Cardiac muscle cell (in vitro differentiated cells and primary cell): ENCODE measurements around the gene VMP1. TPM values are rescaled to one million over a fixed set of nuclear protein-coding genes. Genes with fewer than 3 reads are reported as not detected.
A peak's percentile ranks its signal among the peaks of the same experiment; 100 is the strongest.
"Not testable (repeated sequence)": the region's sequence is repeated elsewhere in the genome, so short reads cannot be mapped to it uniquely, and the experiment has no call there.

Experiments
- DNase-seq, 2 donors: peaks; one replicate each; pipeline versions ENCODE4 v3.0.0 to v3.0.0-alpha.2; 2010 to 2017; ENCODE audit warnings: low read depth in 1 of 2, low spot score in 1 of 2
- H3K27ac ChIP-seq: fragments of 200-600 bp; sonication (generic); 2 replicates; pipeline ENCODE4 v1.5.1; 2016
- H3K27me3 ChIP-seq: fragments of 200-600 bp; sonication (generic); 2 replicates; pipeline ENCODE4 v1.6.0; 2016; ENCODE audit warnings: control low read depth
- H3K36me3 ChIP-seq: fragments of 200-600 bp; sonication (generic); 2 replicates; pipeline ENCODE4 v1.5.1; 2016; ENCODE audit warnings: control low read depth
- H3K4me1 ChIP-seq: fragments of 200-600 bp; sonication (generic); 2 replicates; pipeline ENCODE4 v1.8.1; 2017; ENCODE audit warnings: low read depth, mild to moderate bottlenecking, mixed run types
- H3K4me3 ChIP-seq: fragments of 200-600 bp; sonication (generic); 2 replicates; pipeline ENCODE4 v1.5.1; 2016; ENCODE audit warnings: mild to moderate bottlenecking
- H3K9me3 ChIP-seq: fragments of 200-600 bp; sonication (generic); 2 replicates; pipeline ENCODE4 v1.5.1; 2017; ENCODE audit warnings: low read depth, mild to moderate bottlenecking, control low read depth
- polyA plus RNA-seq: library from polyadenylated mRNA; unstranded; fragments of >200 nt; fragmentation: Nextera tagmentation; extraction: Ambion mirVana; gene quantifications from 2 replicates; pipeline ENCODE4 v1.2.1, GENCODE V29; 2016
- total RNA-seq: library from RNA; depleted of rRNA; stranded (reverse); fragments of >200 nt; gene quantifications from 2 replicates; pipeline ENCODE4 v1.2.3, GENCODE V29; 2016
- TF ChIP-seq, protein P1 (sequence below): IDR thresholded peaks from 2 replicates; pipeline ENCODE4 v1.5.1; 2012; ENCODE audit warnings: low read depth, mild to moderate bottlenecking, low read length

VMP1 gene
- total and polyA plus RNA-seq, 2 experiments from 2014 or later = 65.0 to 91.3 TPM

DNA sequence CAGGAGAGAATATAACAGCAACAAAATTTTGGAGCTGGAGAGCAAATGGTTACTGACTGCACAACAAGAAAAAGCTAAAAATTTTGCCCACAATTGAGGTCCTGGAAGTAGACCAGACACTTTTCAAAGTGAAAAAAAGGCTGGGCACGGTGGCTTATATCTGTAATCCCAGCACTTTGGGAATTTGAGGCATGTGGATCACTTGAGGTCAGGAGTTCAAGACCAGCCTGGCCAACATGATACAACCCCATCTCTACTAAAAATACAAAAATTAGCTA, 162.4 kb downstream of the VMP1 start:
- H3K4me1 ChIP-seq = no peaks in the 10 kb centered on the region
- H3K27ac ChIP-seq = no peak overlapping the region
- H3K27me3 ChIP-seq = no peaks in the 10 kb centered on the region
- no peak overlapping the region for H3K4me3 ChIP-seq
- H3K9me3 ChIP-seq = no peaks in the 10 kb centered on the region
- no peak for DNase-seq
- peaks cover 13% of the 10 kb centered on the region for H3K36me3 ChIP-seq
- TF ChIP-seq, protein P1, sequence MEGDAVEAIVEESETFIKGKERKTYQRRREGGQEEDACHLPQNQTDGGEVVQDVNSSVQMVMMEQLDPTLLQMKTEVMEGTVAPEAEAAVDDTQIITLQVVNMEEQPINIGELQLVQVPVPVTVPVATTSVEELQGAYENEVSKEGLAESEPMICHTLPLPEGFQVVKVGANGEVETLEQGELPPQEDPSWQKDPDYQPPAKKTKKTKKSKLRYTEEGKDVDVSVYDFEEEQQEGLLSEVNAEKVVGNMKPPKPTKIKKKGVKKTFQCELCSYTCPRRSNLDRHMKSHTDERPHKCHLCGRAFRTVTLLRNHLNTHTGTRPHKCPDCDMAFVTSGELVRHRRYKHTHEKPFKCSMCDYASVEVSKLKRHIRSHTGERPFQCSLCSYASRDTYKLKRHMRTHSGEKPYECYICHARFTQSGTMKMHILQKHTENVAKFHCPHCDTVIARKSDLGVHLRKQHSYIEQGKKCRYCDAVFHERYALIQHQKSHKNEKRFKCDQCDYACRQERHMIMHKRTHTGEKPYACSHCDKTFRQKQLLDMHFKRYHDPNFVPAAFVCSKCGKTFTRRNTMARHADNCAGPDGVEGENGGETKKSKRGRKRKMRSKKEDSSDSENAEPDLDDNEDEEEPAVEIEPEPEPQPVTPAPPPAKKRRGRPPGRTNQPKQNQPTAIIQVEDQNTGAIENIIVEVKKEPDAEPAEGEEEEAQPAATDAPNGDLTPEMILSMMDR = no peak

DNA sequence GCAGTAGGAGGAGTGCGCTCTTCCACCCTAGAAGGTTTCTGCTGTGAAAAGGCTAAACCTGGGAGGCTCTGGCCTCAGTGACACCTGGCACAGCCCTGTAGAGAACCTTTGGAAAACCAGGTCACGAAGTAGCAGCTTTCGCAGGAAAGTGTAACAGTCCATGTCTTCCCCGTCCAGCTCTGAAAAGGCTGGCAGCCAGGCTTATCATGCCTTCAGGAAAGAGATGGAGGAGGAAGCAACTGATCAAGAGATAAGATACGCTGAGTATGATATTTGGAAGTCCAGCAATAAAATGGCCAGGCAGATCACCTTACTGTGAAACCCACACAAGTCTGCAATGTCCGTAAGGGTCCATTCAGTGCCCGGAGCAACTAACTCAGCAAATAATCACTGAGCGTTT, 163.0 kb downstream of the VMP1 start:
- Histone ChIP-seq H3K4me3 (no peak overlapping the region), H3K9me3 (no peaks in the 10 kb centered on the region), H3K27me3 (no peaks in the 10 kb centered on the region), H3K4me1 (no peaks in the 10 kb centered on the region), H3K36me3 (peaks cover 13% of the 10 kb centered on the region), H3K27ac (no peak overlapping the region)
- no peak for DNase-seq
- TF ChIP-seq, protein P1 = no peak

DNA sequence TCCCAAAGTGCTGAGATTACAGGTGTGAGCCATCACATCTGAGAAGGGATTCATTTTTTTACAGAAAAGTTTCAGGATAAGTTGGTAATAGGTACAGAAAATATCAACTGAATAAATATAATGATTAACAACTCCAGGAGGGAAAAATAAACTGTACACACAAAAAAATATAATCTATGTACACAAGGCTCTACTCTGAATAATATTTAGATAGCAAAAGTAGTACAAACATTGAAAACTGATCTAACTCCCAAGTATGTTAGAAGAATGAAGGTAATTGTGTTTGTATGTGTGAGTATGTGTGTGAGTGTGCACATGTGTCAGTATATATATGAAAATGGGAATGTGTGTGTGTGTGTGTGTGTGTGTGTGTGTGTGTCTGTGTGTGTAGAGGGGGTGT, 164.9 kb downstream of the VMP1 start:
- Histone ChIP-seq H3K36me3 (peaks cover 23% of the 10 kb centered on the region), H3K4me3 (no peak overlapping the region), H3K27ac (no peak overlapping the region), H3K4me1 (no peaks in the 10 kb centered on the region), H3K9me3 (no peaks in the 10 kb centered on the region), H3K27me3 (no peaks in the 10 kb centered on the region)
- DNase-seq = no peak
- TF ChIP-seq, protein P1 = no peak

DNA sequence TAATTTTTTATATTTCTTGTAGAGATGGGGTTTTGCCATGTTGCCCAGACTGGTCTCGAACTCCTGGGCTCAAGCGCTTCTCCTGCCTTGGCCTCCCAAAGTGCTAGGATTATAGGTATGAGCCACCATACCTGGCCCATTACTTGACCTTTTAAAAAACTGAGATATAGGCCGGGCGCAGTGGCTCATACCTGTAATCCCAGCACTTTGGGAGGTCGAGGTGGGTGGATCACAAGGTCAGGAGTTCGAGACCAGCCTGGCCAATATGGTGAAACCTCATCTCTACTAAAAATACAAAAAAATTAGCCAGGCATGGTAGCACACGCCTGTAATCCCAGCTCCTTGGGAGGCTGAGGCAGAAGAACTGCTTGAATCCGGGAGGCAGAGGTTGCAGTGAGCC, 166.0 kb downstream of the VMP1 start:
- H3K36me3 ChIP-seq = peaks cover 24% of the 10 kb centered on the region
- H3K27ac ChIP-seq, H3K4me3 ChIP-seq, H3K9me3 ChIP-seq, DNase-seq, H3K4me1 ChIP-seq, H3K27me3 ChIP-seq: not testable (repeated sequence)

DNA sequence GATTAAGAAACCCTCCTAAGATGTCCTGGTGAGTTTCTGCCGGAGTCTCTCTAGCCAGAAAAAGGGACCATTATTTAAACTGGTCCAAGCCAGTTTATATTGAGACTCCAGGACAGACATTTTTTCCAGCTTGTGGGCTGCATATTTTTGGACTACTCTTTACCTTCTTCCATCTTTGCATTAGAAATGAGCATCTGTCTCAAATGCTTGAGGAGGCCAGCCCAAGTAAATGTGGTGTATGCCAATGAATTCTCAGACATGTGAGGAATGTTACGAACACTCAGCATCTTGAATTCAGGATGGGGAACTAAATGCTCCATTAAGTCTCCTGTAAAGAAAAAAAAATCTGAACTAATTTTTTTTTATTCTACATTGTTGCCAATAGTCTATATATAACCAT, 166.9 kb downstream of the VMP1 start:
- Histone ChIP-seq H3K4me3 (no peak overlapping the region), H3K36me3 (peaks cover 24% of the 10 kb centered on the region), H3K9me3 (no peaks in the 10 kb centered on the region), H3K27ac (no peak overlapping the region), H3K27me3 (no peaks in the 10 kb centered on the region), H3K4me1 (no peaks in the 10 kb centered on the region)
- DNase-seq = no peak
- TF ChIP-seq, protein P1 = no peak

DNA sequence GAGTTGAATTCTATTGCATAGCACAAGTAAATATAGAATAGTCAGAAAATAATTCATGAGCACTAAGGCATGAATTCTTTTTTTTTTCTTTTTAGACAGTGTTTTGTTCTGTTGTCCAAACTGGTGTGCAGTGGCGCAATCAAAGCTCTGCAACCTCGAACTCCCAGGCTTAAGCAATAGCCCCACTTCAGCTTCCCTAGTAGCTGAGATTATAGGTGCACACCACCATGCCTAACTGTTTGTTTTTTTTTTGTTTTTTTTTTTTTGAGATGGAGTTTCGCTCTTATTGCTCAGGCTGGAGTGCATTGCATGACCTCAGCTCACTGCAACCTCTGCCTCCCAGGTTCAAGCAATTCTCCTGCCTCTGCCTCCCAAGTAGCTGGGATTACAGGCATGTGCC, 168.7 kb downstream of the VMP1 start:
- no peak overlapping the region for H3K27ac ChIP-seq
- H3K36me3 ChIP-seq = peaks cover 28% of the 10 kb centered on the region
- no peak overlapping the region for H3K4me3 ChIP-seq
- peak in 1 of 2 donors; percentile 65 for DNase-seq
- no peaks in the 10 kb centered on the region for H3K9me3 ChIP-seq
- TF ChIP-seq, protein P1 = no peak
- no peaks in the 10 kb centered on the region for H3K27me3 ChIP-seq
- H3K4me1 ChIP-seq = no peaks in the 10 kb centered on the region
